Body of pancreas (tissue), 4 donors: ENCODE results near the gene REXO1.

Source experiments
- CTCF ChIP-seq, 7 experiments: fragments of 450-650 bp in 4 of 7; fragments of 200-600 bp in 3 of 7; sonication (generic) in 3 of 7; IDR thresholded peaks; one replicate each; pipeline ENCODE4 v1.5.1; 2016 to 2019; ENCODE audit warnings: antibody characterized with exemption in 7 of 7
- POLR2A ChIP-seq, 3 donors: fragments of 450-650 bp; IDR thresholded peaks; one replicate each; pipeline ENCODE4 v1.6.1; 2016; ENCODE audit warnings: antibody characterized with exemption in 3 of 3, mild to moderate bottlenecking in 2 of 3

GRCh38 chr19:1770866-1771576, 77.3 kb downstream of the REXO1 start:
- TF ChIP-seq CTCF (IDR thresholded peaks at IDR 0.05), result no peak
- TF ChIP-seq POLR2A (IDR thresholded peaks at IDR 0.05), result no peak
